K562 (cell line): ENCODE data around the gene ERAL1. TPM values are rescaled to one million over a fixed set of nuclear protein-coding genes. Genes with fewer than 3 reads are reported as not detected.
A peak's percentile ranks its signal among the peaks of the same experiment; 100 is the strongest.

Experiments used
- AFF1 ChIP-seq, 2 experiments: fragments of 450-650 bp; IDR thresholded peaks; 2 replicates each; pipeline ENCODE4 v1.6.1; 2018; ENCODE audit warnings: mild to moderate bottlenecking in 2 of 2, low read depth in 1 of 2; ENCODE audit not compliant: partially characterized antibody in 2 of 2
- ARID1B ChIP-seq: fragments of 450-650 bp; IDR thresholded peaks from 2 replicates; pipeline ENCODE4 v1.6.1; 2016; ENCODE audit warnings: antibody characterized with exemption, mild to moderate bottlenecking, inconsistent platforms
- CEBPG ChIP-seq, 3 experiments: fragments of 200-800 bp in 1 of 3; sonication (Bioruptor generic) in 1 of 3; sonication (generic) in 1 of 3; formaldehyde crosslinking in 1 of 3; IDR thresholded peaks in 2 of 3; conservative IDR thresholded peaks in 1 of 3; 2 replicates each; pipeline versions ENCODE4 v1.6.1 to v1.8.0; 2016 to 2022; ENCODE audit warnings: missing compliant biosample characterization in 2 of 3, missing genetic modification characterization in 2 of 3, mild to moderate bottlenecking in 1 of 3, missing genetic modification reagents in 1 of 3
- DPF2 ChIP-seq: fragments of 450-650 bp; IDR thresholded peaks from 2 replicates; pipeline ENCODE4 v1.6.1; 2016
- ILK ChIP-seq: fragments of 450-650 bp; IDR thresholded peaks from 2 replicates; pipeline ENCODE4 v1.6.1; 2016; ENCODE audit warnings: missing genetic modification characterization, low read depth, mild to moderate bottlenecking, missing compliant biosample characterization, moderate library complexity, borderline replicate concordance
- MEIS2 ChIP-seq: fragments of 450-650 bp; IDR thresholded peaks from 2 replicates; pipeline ENCODE4 v1.6.1; 2014; ENCODE audit warnings: mild to moderate bottlenecking; ENCODE audit not compliant: partially characterized antibody
- MNT ChIP-seq, 2 experiments: fragments of 450-650 bp; conservative IDR thresholded peaks; 2 replicates each; pipeline ENCODE4 v1.6.1; 2017; ENCODE audit warnings: mild to moderate bottlenecking in 2 of 2, moderate library complexity in 2 of 2
- SMARCE1 ChIP-seq: fragments of 450-650 bp; IDR thresholded peaks from 2 replicates; pipeline ENCODE4 v1.7.1; 2016; ENCODE audit warnings: mild to moderate bottlenecking
- TAL1 ChIP-seq: fragments of 450-650 bp; IDR thresholded peaks from 2 replicates; pipeline ENCODE4 v1.6.1; 2016; ENCODE audit warnings: mild to moderate bottlenecking
- ZNF384 ChIP-seq: IDR thresholded peaks from 2 replicates; pipeline ENCODE4 v1.6.1; 2012; ENCODE audit warnings: low read depth, low read length, improper control_type of control experiment
- polyA plus RNA-seq, 8 experiments: library from polyadenylated mRNA; depleted of rRNA in 4 of 8; stranded (reverse) in 5 of 8; unstranded in 3 of 8; fragments of >200 nt; fragmentation: Nextera tagmentation in 2 of 8; fragmentation: Illumina TruSeq in 1 of 8; extraction: Ambion mirVana in 2 of 8; extraction: Trizol in 1 of 8; gene quantifications; 2 replicates each; pipeline versions ENCODE4 v1.2.1 to v1.2.3, GENCODE V29; 2011 to 2014; ENCODE audit warnings: inconsistent platforms in 1 of 8, missing spikeins in 1 of 8
- total RNA-seq, 7 experiments: library from RNA; depleted of rRNA in 6 of 7; stranded (reverse); fragments of >200 nt in 6 of 7; fragmentation: Illumina TruSeq in 2 of 7; extraction: Trizol in 2 of 7; gene quantifications; 2 replicates each; pipeline versions ENCODE4 v1.2.1 to v1.2.3, GENCODE V29; 2011 to 2021; ENCODE audit warnings: low replicate concordance in 1 of 7

ERAL1 gene
- total and polyA plus RNA-seq, 9 of the 15 experiments (the other 6 are each of a cell fraction or from before 2014, with no cell fraction given), result 37.5 to 351 (median 106) TPM

DNA sequence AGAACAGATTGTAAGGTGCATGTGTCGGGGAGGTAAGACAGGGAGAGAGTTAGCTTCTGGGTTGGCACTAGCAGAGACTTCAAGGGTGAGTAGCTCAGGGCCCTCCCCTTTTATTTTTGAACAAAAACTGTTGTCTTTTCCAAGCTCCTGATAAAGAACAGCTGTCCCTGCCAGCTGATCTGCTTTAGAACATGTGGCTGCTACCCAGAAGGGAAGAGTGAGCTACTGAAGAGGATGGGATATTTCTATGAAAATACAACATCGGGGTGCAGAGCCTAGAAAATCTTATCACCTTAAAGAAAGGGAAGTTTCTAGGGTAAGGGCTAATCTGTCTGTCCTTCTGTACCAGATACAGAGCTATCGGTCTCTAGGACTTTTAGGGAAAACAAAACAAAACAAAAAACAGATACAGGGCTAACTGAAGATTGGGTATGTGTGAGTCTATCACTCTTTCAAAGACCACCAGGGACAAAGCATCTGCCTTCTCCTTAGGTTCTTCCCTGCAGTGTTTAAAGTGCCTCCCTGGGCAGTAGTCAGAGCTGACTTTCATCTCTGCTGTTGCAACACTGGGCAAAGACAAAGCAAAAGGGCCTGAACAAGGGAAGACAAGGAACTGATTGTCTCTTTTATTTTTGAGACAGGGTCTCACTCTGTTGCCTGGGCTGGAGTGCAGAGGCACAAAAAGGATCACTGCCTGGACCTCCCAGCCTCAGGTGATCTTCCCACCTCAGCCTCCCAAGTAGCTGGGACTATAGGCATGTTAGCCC, 53.1 kb downstream of the ERAL1 start (continued):
- TF ChIP-seq DPF2 (peak; percentile 22; the same call in 1 of the 2 replicates), SMARCE1 (peak; percentile 30; the same call in 1 of the 2 replicates), MEIS2 (no peak), ZNF384 (no peak), ARID1B (peak; percentile 68), CEBPG (CRISPR knock-in tag; IDR thresholded peaks at IDR 0.05) (peak; percentile 38; the same call in 1 of the 2 replicates), CEBPG (tag; conservative IDR thresholded peaks at IDR 0.05 in 1 of 2, IDR thresholded peaks at IDR 0.05 in 1 of 2) (no peak), ILK (tag) (no peak), MNT (conservative IDR thresholded peaks at IDR 0.05) (peak in 1 of 2 experiments; percentile 82; a peak in 2 of 4 replicates), AFF1 (IDR thresholded peaks at IDR 0.05; ENCODE audit: low read depth in 1 of 2, partially characterized antibody in 2 of 2) (peak in 1 of 2 experiments; percentile 45), TAL1 (peak; percentile 38)
